Measurements from ENCODE around the gene DGCR8.
A peak's percentile ranks its signal among the peaks of the same experiment; 100 is the strongest.

Gene DGCR8

DNA sequence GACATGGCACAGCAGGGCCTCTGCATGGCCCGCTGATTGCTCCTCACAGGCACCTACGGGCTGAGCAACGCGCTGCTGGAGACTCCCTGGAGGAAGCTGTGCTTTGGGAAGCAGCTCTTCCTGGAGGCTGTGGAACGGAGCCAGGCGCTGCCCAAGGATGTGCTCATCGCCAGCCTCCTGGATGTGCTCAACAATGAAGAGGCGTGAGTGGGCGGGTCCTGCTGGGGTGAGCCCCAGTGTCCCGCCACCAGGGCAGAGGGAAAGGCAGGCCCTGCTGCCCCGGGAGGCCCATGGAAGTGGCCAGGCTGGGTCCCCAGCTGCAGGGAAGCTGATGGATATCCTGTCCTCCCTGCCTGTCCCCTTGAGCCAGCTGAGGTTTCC is 18.6 kb upstream of the DGCR8 start:
- no peak for TF ChIP-seq TOX (CRISPR knock-in tag; IDR thresholded peaks at IDR 0.05; ENCODE audit: borderline replicate concordance)
- TF ChIP-seq OSR1 (CRISPR knock-in tag; IDR thresholded peaks at IDR 0.05): no peak
- no peak for TF ChIP-seq ISL1 (CRISPR knock-in tag; IDR thresholded peaks at IDR 0.05)
- no peak for TF ChIP-seq ZNF70 (CRISPR knock-in tag; IDR thresholded peaks at IDR 0.05)
- no peak for ATAC-seq

DNA sequence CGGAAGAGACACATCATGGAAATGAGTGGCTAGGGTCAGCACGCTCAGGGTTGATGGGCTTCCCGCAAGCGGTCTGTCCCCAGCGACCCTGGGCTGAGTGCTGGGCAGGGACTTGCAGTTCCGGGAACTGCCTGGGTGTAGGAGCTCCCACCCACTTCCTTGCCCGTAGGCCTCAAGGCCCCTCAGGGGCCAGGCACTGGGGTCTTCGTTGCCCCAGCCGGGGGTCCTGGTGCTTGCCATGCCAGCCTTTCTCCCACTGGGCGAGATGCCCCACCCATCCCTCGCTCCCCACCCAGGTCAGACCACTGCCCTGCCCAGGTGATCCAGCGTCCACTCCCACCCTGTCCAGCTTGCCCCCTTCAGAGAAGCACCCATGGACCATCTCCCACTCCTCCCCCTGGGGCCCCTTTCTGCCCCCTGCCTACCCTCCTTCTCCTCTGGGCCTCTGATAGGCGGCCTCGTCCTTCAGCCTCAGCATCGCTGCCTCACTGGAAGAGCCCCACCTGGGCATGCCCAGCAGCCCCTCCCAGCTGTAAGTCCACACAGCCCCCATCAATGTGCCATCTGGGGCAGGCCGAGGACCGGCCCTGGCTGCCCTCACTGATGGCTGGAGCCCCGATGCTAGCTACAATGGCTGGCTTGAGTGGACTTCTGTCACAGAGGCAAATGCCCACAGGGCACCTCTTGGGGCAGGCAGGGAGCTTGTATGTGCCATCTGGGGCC is 17.8 kb upstream of the DGCR8 start:
- TF ChIP-seq RARB (CRISPR knock-in tag; IDR thresholded peaks at IDR 0.05): no peak
- TF ChIP-seq, protein P1, sequence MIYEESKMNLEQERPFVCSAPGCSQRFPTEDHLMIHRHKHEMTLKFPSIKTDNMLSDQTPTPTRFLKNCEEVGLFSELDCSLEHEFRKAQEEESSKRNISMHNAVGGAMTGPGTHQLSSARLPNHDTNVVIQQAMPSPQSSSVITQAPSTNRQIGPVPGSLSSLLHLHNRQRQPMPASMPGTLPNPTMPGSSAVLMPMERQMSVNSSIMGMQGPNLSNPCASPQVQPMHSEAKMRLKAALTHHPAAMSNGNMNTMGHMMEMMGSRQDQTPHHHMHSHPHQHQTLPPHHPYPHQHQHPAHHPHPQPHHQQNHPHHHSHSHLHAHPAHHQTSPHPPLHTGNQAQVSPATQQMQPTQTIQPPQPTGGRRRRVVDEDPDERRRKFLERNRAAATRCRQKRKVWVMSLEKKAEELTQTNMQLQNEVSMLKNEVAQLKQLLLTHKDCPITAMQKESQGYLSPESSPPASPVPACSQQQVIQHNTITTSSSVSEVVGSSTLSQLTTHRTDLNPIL (CRISPR knock-in tag; IDR thresholded peaks at IDR 0.05; ENCODE audit: low read depth): no peak
- TF ChIP-seq TCF4 (CRISPR knock-in tag; IDR thresholded peaks at IDR 0.05; ENCODE audit: borderline replicate concordance): no peak
- TF ChIP-seq ZNF565 (CRISPR knock-in tag; conservative IDR thresholded peaks at IDR 0.05; ENCODE audit: low read depth): no peak
- no peak for TF ChIP-seq ESRRG (CRISPR knock-in tag; IDR thresholded peaks at IDR 0.05)
- TF ChIP-seq ZNF8 (CRISPR knock-in tag; IDR thresholded peaks at IDR 0.05): no peak
- TF ChIP-seq PATZ1 (CRISPR knock-in tag; IDR thresholded peaks at IDR 0.05; ENCODE audit: borderline replicate concordance): no peak
- TF ChIP-seq OSR1 (CRISPR knock-in tag; IDR thresholded peaks at IDR 0.05): no peak
- no peak for TF ChIP-seq ISL1 (CRISPR knock-in tag; IDR thresholded peaks at IDR 0.05)
- TF ChIP-seq POU6F1 (CRISPR knock-in tag; IDR thresholded peaks at IDR 0.05; ENCODE audit: borderline replicate concordance, low read depth): no peak
- TF ChIP-seq BACH2 (CRISPR knock-in tag; IDR thresholded peaks at IDR 0.05; ENCODE audit: borderline replicate concordance): no peak
- no peak for TF ChIP-seq CSDC2 (CRISPR knock-in tag; IDR thresholded peaks at IDR 0.05)
- TF ChIP-seq PPARA (CRISPR knock-in tag; IDR thresholded peaks at IDR 0.05; ENCODE audit: borderline replicate concordance): no peak
- no peak for TF ChIP-seq ZFP30 (CRISPR knock-in tag; IDR thresholded peaks at IDR 0.05)
- no peak for ATAC-seq

DNA sequence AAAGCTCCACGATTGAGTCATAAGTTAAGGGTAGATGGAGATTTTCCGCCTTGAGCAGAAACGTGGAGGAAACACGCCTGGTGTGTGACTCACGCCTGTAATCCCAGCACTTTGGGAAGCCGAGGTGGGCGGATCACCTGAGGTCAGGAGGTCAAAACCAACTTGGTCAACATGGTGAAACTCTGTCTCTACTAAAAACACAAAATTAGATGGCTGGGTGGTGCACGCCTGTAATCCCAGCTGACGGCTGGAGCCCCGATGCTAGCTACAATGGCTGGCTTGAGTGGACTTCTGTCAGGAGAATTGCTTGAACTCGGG is 17.3 kb upstream of the DGCR8 start:
- TF ChIP-seq ZFP30 (CRISPR knock-in tag; IDR thresholded peaks at IDR 0.05) (no peak), RARB (CRISPR knock-in tag; IDR thresholded peaks at IDR 0.05) (no peak), ISL1 (CRISPR knock-in tag; IDR thresholded peaks at IDR 0.05) (no peak), ZNF8 (CRISPR knock-in tag; IDR thresholded peaks at IDR 0.05) (no peak), ZNF70 (CRISPR knock-in tag; IDR thresholded peaks at IDR 0.05) (no peak), POU6F1 (CRISPR knock-in tag; IDR thresholded peaks at IDR 0.05; ENCODE audit: borderline replicate concordance, low read depth) (no peak), TOX (CRISPR knock-in tag; IDR thresholded peaks at IDR 0.05; ENCODE audit: borderline replicate concordance) (no peak), BACH2 (CRISPR knock-in tag; IDR thresholded peaks at IDR 0.05; ENCODE audit: borderline replicate concordance) (no peak)
- TF ChIP-seq, protein P1 (CRISPR knock-in tag; IDR thresholded peaks at IDR 0.05; ENCODE audit: low read depth): no peak
- ATAC-seq: peak; percentile 42; the same call in 2 of the 3 replicates

GRCh38 chr22:20063271-20064139 is 16.5 kb upstream of the DGCR8 start:
- TF ChIP-seq TCF4 (CRISPR knock-in tag; IDR thresholded peaks at IDR 0.05; ENCODE audit: borderline replicate concordance) (no peak), ESRRG (CRISPR knock-in tag; IDR thresholded peaks at IDR 0.05) (no peak), ZC3H10 (CRISPR knock-in tag; IDR thresholded peaks at IDR 0.05) (no peak), ZFP30 (CRISPR knock-in tag; IDR thresholded peaks at IDR 0.05) (no peak), POU6F1 (CRISPR knock-in tag; IDR thresholded peaks at IDR 0.05; ENCODE audit: borderline replicate concordance, low read depth) (no peak), RARB (CRISPR knock-in tag; IDR thresholded peaks at IDR 0.05) (no peak), CSDC2 (CRISPR knock-in tag; IDR thresholded peaks at IDR 0.05) (no peak), ZNF565 (CRISPR knock-in tag; conservative IDR thresholded peaks at IDR 0.05; ENCODE audit: low read depth) (no peak), ZNF8 (CRISPR knock-in tag; IDR thresholded peaks at IDR 0.05) (no peak), ARNTL (CRISPR knock-in tag; IDR thresholded peaks at IDR 0.05; ENCODE audit: borderline replicate concordance, low read depth) (no peak)
- ATAC-seq: no peak

Data from SK-N-SH treated with all-trans-retinoic acid at 6 μM for 48 hours (cell line).